Gastroesophageal sphincter (tissue), 4 donors: ENCODE results near the gene SLC12A4. TPM values are rescaled to one million over a fixed set of nuclear protein-coding genes. Genes with fewer than 3 reads are reported as not detected.
A peak's percentile ranks its signal among the peaks of the same experiment; 100 is the strongest.

Experiments used
- ATAC-seq: fragments of 150-250 bp; one replicate; pipeline ENCODE4 v1.9.1; 2016; ENCODE audit warnings: mild to moderate bottlenecking, moderate library complexity
- H3K27ac ChIP-seq, 4 donors: fragments of 200-600 bp; sonication (generic) in 3 of 4; 1 replicate in 3 of 4; 2 replicates in 1 of 4; pipeline ENCODE4 v1.5.1; 2016 to 2019
- H3K27me3 ChIP-seq: fragments of 200-600 bp; sonication (generic); one replicate; pipeline ENCODE4 v1.5.1; 2019
- H3K36me3 ChIP-seq, 2 donors: fragments of 200-600 bp; sonication (generic); one replicate each; pipeline ENCODE4 v1.5.1; 2019; ENCODE audit warnings: control low read depth in 1 of 2
- H3K4me1 ChIP-seq, 3 donors: fragments of 200-600 bp; sonication (generic); 1 replicate in 2 of 3; 2 replicates in 1 of 3; pipeline ENCODE4 v1.5.1; 2016 to 2019; ENCODE audit warnings: control low read depth in 2 of 3
- H3K4me3 ChIP-seq, 2 donors: fragments of 200-600 bp; sonication (generic); one replicate each; pipeline ENCODE4 v1.5.1; 2019; ENCODE audit warnings: mild to moderate bottlenecking in 1 of 2, moderate library complexity in 1 of 2
- H3K9me3 ChIP-seq, 3 donors: fragments of 200-600 bp; sonication (generic); one replicate each; pipeline ENCODE4 v1.5.1; 2017 to 2019; ENCODE audit warnings: control low read depth in 2 of 3
- CTCF ChIP-seq, 4 experiments: fragments of 200-600 bp in 2 of 4; fragments of 450-650 bp in 2 of 4; sonication (generic) in 1 of 4; IDR thresholded peaks; one replicate each; pipeline ENCODE4 v1.5.1; 2017 to 2019; ENCODE audit warnings: antibody characterized with exemption in 4 of 4, mild to moderate bottlenecking in 2 of 4, moderate library complexity in 2 of 4
- EP300 ChIP-seq: sonication (generic); formaldehyde crosslinking; IDR thresholded peaks from one replicate; pipeline ENCODE4 v1.6.1; 2017; ENCODE audit warnings: antibody characterized with exemption, mild to moderate bottlenecking
- POLR2A ChIP-seq, 2 donors: fragments of 450-650 bp; IDR thresholded peaks; one replicate each; pipeline ENCODE4 v1.6.1; 2017; ENCODE audit warnings: antibody characterized with exemption in 2 of 2, mild to moderate bottlenecking in 2 of 2, moderate library complexity in 1 of 2
- POLR2AphosphoS5 ChIP-seq: sonication (generic); formaldehyde crosslinking; IDR thresholded peaks from one replicate; pipeline ENCODE4 v1.6.1; 2017; ENCODE audit warnings: antibody characterized with exemption
- WGBS, 2 donors: methylation state at CpG; one replicate each; pipeline ENCODE4 v1.1.5; 2018; ENCODE audit warnings: low coverage in 1 of 2; 5-methylcytosine and 5-hydroxymethylcytosine counted together
- total RNA-seq, 4 donors: library from RNA; depleted of rRNA; stranded (reverse); fragments of >200 nt; gene quantifications; one replicate each; pipeline ENCODE4 v1.1.0, GENCODE V29; 2016

The SLC12A4 gene
- total RNA-seq, 4 donors from 2014 or later = 54.7 to 121 (median 64.0) TPM

DNA sequence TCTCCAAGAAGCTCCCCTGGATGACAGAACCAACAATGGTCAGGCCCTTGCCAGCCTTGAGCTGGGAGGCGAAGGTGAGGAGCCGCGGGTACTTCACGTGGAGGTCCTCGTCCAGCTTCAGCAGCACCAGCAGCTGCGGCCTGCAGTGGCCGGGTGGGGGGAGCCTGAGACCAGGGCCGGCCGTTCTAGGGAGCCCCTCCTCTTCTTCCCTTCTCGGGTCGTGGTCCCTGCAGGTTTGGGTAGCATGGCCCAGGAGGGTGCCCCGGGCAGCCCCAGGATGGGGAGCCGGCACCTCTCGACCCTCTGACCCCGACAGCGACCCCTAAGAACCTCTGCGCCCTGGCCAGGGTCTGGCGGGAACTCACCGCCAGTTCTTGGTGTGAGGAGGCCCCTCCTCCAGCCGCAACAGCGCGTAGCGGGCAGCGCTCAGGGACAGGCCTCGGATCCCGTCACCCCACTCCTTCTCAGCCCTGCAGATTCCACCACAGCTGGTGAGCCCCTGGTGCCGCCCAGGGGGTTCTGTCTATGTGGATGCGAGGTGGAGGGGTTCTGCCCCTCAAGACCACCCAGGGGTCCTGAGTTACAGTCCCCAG is 21.4 kb downstream of the SLC12A4 start:
- 65% methylated on average over 4 of the region's 28 CpGs; no CpG with 5 or more reads in 1 of the 2 donors for WGBS, 2 donors
- no peak for ATAC-seq
- Histone ChIP-seq H3K4me1 (peaks cover 0 to 61% (median 29%) of the 10 kb centered on the region in 3 donors), H3K27me3 (no peaks in the 10 kb centered on the region), H3K9me3 (no peaks in the 10 kb centered on the region), H3K36me3 (peaks cover 0 to 95% of the 10 kb centered on the region in 2 donors), H3K27ac (peak overlapping the region in 3 of 4 donors; percentile 43 to 84 (median 79)), H3K4me3 (no peak overlapping the region)
- TF ChIP-seq CTCF (IDR thresholded peaks at IDR 0.05) = no peak
- TF ChIP-seq POLR2A (IDR thresholded peaks at IDR 0.05) = no peak
- no peak for TF ChIP-seq POLR2AphosphoS5
- TF ChIP-seq EP300 = no peak

GRCh38 chr16:67946128-67946569 is 22.3 kb downstream of the SLC12A4 start:
- no peak overlapping the region for H3K4me3 ChIP-seq
- H3K36me3 ChIP-seq = peaks cover 0 to 95% of the 10 kb centered on the region in 2 donors
- no peaks in the 10 kb centered on the region for H3K9me3 ChIP-seq
- 80% methylated on average over 1 of the region's 20 CpGs; no CpG with 5 or more reads in 1 of the 2 donors for WGBS, 2 donors
- peak overlapping the region in 3 of 4 donors; percentile 79 to 84 (median 84) for H3K27ac ChIP-seq
- TF ChIP-seq POLR2A (IDR thresholded peaks at IDR 0.05) (no peak), POLR2AphosphoS5 (no peak), EP300 (no peak), CTCF (IDR thresholded peaks at IDR 0.05) (no peak)
- H3K4me1 ChIP-seq = peaks cover 0 to 56% (median 20%) of the 10 kb centered on the region in 3 donors
- no peak for ATAC-seq
- no peaks in the 10 kb centered on the region for H3K27me3 ChIP-seq

- peaks cover 0 to 51% (median 20%) of the 10 kb centered on the region in 3 donors for H3K4me1 ChIP-seq
- H3K36me3 ChIP-seq = peaks cover 0 to 94% of the 10 kb centered on the region in 2 donors
Measured at GRCh38 chr16:67945392-67945933, 23.0 kb downstream of the SLC12A4 start.

DNA sequence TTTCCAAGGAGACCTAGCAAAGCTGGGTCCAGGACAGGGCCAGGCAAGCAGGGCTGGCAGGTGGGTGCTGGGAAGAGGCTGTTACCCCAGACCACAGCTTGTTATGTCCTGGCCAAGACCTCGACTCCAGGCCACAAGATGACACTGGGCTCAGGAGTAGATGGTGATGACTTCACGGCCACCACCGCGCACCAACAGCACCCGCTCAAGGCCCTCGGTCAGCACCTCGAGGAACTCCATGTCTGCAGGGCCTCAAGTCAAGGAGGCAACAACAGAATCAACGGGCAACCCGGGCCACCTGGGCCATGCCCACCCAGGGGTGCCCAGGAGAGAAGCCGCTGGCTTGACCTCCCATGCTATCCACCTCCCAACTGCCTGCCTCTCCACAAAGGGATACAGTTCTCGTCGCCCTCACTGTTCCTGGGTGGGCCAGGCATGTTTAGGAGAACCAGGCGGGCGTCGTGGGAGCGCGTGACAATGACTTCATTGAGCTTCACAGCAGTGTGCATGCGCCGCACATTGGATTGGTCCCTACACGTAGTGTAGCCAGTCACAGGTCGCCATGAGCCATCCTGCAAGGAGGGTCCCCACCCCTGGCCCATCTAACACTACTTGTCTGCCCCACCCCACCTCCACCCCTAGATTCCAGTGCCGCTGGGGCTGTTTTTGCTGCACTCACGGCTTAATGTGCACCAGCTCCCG is 23.6 kb downstream of the SLC12A4 start:
- WGBS, 2 donors = 50 to 86% methylated on average over 1 to 7 of the region's 24 CpGs
- Histone ChIP-seq H3K27me3 (no peaks in the 10 kb centered on the region), H3K9me3 (no peaks in the 10 kb centered on the region), H3K27ac (peak overlapping the region in 3 of 4 donors; percentile 79 to 84 (median 84)), H3K36me3 (peaks cover 0 to 94% of the 10 kb centered on the region in 2 donors), H3K4me1 (peaks cover 0 to 55% (median 20%) of the 10 kb centered on the region in 3 donors), H3K4me3 (no peak overlapping the region)
- no peak for ATAC-seq
- no peak for TF ChIP-seq CTCF (IDR thresholded peaks at IDR 0.05)
- TF ChIP-seq POLR2AphosphoS5 = no peak
- no peak for TF ChIP-seq EP300
- TF ChIP-seq POLR2A (IDR thresholded peaks at IDR 0.05) = no peak

More at GRCh38 chr16:67945392-67945933, 23.0 kb downstream of the SLC12A4 start:
- WGBS, 2 donors = 56 to 80% methylated on average over 4 to 11 of the region's 24 CpGs
- no peak for ATAC-seq
- H3K27ac ChIP-seq = peak overlapping the region in 3 of 4 donors; percentile 79 to 84 (median 84)
- no peak for TF ChIP-seq CTCF (IDR thresholded peaks at IDR 0.05)
- TF ChIP-seq POLR2AphosphoS5 = peak; percentile 17
- no peak for TF ChIP-seq EP300
- no peak for TF ChIP-seq POLR2A (IDR thresholded peaks at IDR 0.05)
- H3K4me3 ChIP-seq = no peak overlapping the region
- no peaks in the 10 kb centered on the region for H3K9me3 ChIP-seq
- H3K27me3 ChIP-seq = no peaks in the 10 kb centered on the region
